ENCODE data around the gene TOMM20L. TPM values are rescaled to one million over a fixed set of nuclear protein-coding genes. Genes with fewer than 3 reads are reported as not detected.

The TOMM20L gene
- total and polyA plus RNA-seq, 2 of the 13 experiments (the other 11 are each of a cell fraction or from before 2014, with no cell fraction given): 0.46 TPM; not detected in 1

DNA sequence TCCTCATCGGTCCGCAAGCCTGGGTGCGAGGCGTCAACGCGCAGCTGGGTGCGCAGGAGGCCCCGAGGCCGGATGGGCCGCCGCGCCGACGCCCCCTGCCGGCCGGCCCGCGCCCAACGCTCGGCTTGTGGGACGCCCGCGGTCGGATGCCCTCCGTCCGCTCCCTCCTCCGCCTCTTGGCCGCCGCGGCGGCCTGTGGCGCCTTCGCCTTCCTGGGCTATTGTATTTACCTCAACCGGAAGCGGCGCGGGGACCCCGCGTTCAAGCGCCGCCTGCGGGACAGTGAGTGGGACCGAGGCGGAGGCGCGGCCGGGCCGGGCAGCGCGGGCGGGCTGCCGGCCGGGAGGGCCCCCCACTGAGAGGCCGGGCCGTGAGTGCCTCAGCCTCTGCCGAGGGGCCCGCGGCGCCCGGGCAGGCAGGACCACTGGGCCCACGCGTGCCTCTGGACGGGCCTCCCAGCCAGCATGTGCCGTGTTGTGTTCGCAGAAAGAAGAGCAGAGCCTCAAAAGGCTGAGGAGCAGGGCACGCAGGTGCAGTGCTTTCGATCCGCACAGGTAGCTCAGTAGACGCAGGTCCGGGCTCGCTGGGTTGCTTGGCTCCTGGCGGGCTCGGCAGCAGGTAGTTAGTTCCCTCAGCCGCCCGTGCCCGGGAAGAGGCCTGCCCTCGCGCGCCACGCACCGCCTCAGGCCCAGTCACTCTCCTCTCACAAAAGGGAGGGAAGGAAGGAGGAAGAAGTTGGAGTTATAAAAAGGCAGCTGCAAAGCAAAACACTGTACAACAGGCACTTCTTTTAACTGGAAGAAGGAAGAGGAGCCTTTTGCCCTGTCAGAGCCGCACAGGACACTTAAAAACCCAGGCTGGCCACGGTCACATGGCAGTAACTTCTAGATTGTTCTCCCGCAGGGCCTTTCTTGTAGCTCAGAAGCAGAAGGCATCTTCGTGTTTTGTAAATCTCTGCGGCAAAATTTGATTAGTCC lies at the start of gene TOMM20L (continued):
- TF ChIP-seq, protein P1, sequence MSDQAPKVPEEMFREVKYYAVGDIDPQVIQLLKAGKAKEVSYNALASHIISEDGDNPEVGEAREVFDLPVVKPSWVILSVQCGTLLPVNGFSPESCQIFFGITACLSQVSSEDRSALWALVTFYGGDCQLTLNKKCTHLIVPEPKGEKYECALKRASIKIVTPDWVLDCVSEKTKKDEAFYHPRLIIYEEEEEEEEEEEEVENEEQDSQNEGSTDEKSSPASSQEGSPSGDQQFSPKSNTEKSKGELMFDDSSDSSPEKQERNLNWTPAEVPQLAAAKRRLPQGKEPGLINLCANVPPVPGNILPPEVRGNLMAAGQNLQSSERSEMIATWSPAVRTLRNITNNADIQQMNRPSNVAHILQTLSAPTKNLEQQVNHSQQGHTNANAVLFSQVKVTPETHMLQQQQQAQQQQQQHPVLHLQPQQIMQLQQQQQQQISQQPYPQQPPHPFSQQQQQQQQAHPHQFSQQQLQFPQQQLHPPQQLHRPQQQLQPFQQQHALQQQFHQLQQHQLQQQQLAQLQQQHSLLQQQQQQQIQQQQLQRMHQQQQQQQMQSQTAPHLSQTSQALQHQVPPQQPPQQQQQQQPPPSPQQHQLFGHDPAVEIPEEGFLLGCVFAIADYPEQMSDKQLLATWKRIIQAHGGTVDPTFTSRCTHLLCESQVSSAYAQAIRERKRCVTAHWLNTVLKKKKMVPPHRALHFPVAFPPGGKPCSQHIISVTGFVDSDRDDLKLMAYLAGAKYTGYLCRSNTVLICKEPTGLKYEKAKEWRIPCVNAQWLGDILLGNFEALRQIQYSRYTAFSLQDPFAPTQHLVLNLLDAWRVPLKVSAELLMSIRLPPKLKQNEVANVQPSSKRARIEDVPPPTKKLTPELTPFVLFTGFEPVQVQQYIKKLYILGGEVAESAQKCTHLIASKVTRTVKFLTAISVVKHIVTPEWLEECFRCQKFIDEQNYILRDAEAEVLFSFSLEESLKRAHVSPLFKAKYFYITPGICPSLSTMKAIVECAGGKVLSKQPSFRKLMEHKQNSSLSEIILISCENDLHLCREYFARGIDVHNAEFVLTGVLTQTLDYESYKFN (CRISPR knock-in tag; conservative IDR thresholded peaks at IDR 0.05): peak; percentile 13
- TF ChIP-seq, protein P2, sequence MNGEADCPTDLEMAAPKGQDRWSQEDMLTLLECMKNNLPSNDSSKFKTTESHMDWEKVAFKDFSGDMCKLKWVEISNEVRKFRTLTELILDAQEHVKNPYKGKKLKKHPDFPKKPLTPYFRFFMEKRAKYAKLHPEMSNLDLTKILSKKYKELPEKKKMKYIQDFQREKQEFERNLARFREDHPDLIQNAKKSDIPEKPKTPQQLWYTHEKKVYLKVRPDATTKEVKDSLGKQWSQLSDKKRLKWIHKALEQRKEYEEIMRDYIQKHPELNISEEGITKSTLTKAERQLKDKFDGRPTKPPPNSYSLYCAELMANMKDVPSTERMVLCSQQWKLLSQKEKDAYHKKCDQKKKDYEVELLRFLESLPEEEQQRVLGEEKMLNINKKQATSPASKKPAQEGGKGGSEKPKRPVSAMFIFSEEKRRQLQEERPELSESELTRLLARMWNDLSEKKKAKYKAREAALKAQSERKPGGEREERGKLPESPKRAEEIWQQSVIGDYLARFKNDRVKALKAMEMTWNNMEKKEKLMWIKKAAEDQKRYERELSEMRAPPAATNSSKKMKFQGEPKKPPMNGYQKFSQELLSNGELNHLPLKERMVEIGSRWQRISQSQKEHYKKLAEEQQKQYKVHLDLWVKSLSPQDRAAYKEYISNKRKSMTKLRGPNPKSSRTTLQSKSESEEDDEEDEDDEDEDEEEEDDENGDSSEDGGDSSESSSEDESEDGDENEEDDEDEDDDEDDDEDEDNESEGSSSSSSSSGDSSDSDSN (CRISPR knock-in tag; IDR thresholded peaks at IDR 0.05): peak; percentile 79
- TF ChIP-seq, protein P3, sequence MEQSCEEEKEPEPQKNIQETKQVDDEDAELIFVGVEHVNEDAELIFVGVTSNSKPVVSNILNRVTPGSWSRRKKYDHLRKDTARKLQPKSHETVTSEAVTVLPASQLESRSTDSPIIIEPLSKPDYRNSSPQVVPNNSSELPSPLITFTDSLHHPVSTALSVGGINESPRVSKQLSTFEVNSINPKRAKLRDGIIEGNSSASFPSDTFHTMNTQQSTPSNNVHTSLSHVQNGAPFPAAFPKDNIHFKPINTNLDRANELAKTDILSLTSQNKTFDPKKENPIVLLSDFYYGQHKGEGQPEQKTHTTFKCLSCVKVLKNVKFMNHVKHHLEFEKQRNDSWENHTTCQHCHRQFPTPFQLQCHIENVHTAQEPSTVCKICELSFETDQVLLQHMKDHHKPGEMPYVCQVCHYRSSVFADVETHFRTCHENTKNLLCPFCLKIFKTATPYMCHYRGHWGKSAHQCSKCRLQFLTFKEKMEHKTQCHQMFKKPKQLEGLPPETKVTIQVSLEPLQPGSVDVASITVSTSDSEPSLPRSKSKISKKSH (CRISPR knock-in tag; IDR thresholded peaks at IDR 0.05; ENCODE audit: borderline replicate concordance): peak; percentile 15; the same call in 1 of the 2 replicates
- TF ChIP-seq, protein P4, sequence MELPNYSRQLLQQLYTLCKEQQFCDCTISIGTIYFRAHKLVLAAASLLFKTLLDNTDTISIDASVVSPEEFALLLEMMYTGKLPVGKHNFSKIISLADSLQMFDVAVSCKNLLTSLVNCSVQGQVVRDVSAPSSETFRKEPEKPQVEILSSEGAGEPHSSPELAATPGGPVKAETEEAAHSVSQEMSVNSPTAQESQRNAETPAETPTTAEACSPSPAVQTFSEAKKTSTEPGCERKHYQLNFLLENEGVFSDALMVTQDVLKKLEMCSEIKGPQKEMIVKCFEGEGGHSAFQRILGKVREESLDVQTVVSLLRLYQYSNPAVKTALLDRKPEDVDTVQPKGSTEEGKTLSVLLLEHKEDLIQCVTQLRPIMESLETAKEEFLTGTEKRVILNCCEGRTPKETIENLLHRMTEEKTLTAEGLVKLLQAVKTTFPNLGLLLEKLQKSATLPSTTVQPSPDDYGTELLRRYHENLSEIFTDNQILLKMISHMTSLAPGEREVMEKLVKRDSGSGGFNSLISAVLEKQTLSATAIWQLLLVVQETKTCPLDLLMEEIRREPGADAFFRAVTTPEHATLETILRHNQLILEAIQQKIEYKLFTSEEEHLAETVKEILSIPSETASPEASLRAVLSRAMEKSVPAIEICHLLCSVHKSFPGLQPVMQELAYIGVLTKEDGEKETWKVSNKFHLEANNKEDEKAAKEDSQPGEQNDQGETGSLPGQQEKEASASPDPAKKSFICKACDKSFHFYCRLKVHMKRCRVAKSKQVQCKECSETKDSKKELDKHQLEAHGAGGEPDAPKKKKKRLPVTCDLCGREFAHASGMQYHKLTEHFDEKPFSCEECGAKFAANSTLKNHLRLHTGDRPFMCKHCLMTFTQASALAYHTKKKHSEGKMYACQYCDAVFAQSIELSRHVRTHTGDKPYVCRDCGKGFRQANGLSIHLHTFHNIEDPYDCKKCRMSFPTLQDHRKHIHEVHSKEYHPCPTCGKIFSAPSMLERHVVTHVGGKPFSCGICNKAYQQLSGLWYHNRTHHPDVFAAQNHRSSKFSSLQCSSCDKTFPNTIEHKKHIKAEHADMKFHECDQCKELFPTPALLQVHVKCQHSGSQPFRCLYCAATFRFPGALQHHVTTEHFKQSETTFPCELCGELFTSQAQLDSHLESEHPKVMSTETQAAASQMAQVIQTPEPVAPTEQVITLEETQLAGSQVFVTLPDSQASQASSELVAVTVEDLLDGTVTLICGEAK (IDR thresholded peaks at IDR 0.05): no peak
- TF ChIP-seq, protein P4 (CRISPR knock-in tag; IDR thresholded peaks at IDR 0.05): no peak
- no peak for TF ChIP-seq ZKSCAN8 (CRISPR knock-in tag; IDR thresholded peaks at IDR 0.05; ENCODE audit: borderline replicate concordance)
- TF ChIP-seq, protein P5, sequence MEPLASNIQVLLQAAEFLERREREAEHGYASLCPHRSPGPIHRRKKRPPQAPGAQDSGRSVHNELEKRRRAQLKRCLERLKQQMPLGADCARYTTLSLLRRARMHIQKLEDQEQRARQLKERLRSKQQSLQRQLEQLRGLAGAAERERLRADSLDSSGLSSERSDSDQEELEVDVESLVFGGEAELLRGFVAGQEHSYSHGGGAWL (CRISPR knock-in tag; IDR thresholded peaks at IDR 0.05): peak; percentile 52; the same call in 1 of the 2 replicates
- TF ChIP-seq ZNF567 (CRISPR knock-in tag; IDR thresholded peaks at IDR 0.05; ENCODE audit: borderline replicate concordance): 0 out of 2 replicates have a peak, but pooled peaks have one; percentile 29
- 0 out of 2 replicates have a peak, but pooled peaks have one; percentile 47 for TF ChIP-seq KDM1A (CRISPR knock-in tag; IDR thresholded peaks at IDR 0.05)

Data from HepG2 (cell line).